GM19438 (cell line): ENCODE results near the gene MAGI2.

ENCODE experiments used
- ATAC-seq: cut with Tn5 transposase; IDR thresholded peaks from one replicate; pipeline ENCODE4 v1.9.1; 2021; ENCODE audit warnings: low read depth; ENCODE audit not compliant: unreplicated experiment

Gene MAGI2

GRCh38 chr7:78768859-78769258 is 684.6 kb downstream of the MAGI2 start:
- ATAC-seq, result no peak

- ATAC-seq, result no peak
These were observed 687.3 kb downstream of the MAGI2 start for GRCh38 chr7:78765943-78766729.

- no peak for ATAC-seq
These were observed 688.9 kb downstream of the MAGI2 start for GRCh38 chr7:78764571-78764970.

GRCh38 chr7:78762625-78763024 is 690.8 kb downstream of the MAGI2 start:
- ATAC-seq, result no peak

GRCh38 chr7:78760620-78761355 is 692.7 kb downstream of the MAGI2 start:
- no peak for ATAC-seq

- ATAC-seq, result no peak
These were observed 700.9 kb downstream of the MAGI2 start for GRCh38 chr7:78752554-78752953.

- no peak for ATAC-seq
These were observed 702.2 kb downstream of the MAGI2 start for GRCh38 chr7:78751253-78751652.

GRCh38 chr7:78749052-78749746 is 704.3 kb downstream of the MAGI2 start:
- ATAC-seq, result no peak

- ATAC-seq, result no peak
These were observed 705.9 kb downstream of the MAGI2 start for GRCh38 chr7:78747592-78747991.

- no peak for ATAC-seq
These were observed 707.2 kb downstream of the MAGI2 start for GRCh38 chr7:78746301-78746700.

- no peak for ATAC-seq
These were observed 710.8 kb downstream of the MAGI2 start for GRCh38 chr7:78742694-78743093.

- ATAC-seq, result no peak
These were observed 716.9 kb downstream of the MAGI2 start for GRCh38 chr7:78736548-78736947.

- no peak for ATAC-seq
These were observed 718.8 kb downstream of the MAGI2 start for GRCh38 chr7:78734626-78735025.

GRCh38 chr7:78720066-78720465 is 733.4 kb downstream of the MAGI2 start:
- ATAC-seq, result no peak

GRCh38 chr7:78718212-78718611 is 735.3 kb downstream of the MAGI2 start:
- ATAC-seq, result no peak

GRCh38 chr7:78716876-78717275 is 736.6 kb downstream of the MAGI2 start:
- ATAC-seq, result no peak

- ATAC-seq, result no peak
These were observed 739.1 kb downstream of the MAGI2 start for GRCh38 chr7:78714356-78714755.

GRCh38 chr7:78712111-78712510 is 741.4 kb downstream of the MAGI2 start:
- ATAC-seq, result no peak

GRCh38 chr7:78709658-78710057 is 743.8 kb downstream of the MAGI2 start:
- no peak for ATAC-seq

- no peak for ATAC-seq
These were observed 749.0 kb downstream of the MAGI2 start for GRCh38 chr7:78704504-78704903.

GRCh38 chr7:78703391-78703790 is 750.1 kb downstream of the MAGI2 start:
- no peak for ATAC-seq
